ENCODE results near the gene GRIK2. TPM values are rescaled to one million over a fixed set of nuclear protein-coding genes. Genes with fewer than 3 reads are reported as not detected.

The GRIK2 gene
- total RNA-seq, 1 experiment from 2014 or later: 0.61 TPM

- Histone ChIP-seq H3F3A (ENCODE audit: insufficient read depth, low read depth) (no peaks in the 10 kb centered on the region), H2AFZ (no peak overlapping the region), H3K4me1 (replicated peaks; ENCODE audit: insufficient read depth) (no peaks in the 10 kb centered on the region), H3K27me3 (ENCODE audit: insufficient read depth, low read depth) (no peaks in the 10 kb centered on the region), H3K79me2 (ENCODE audit: low read depth) (no peaks in the 10 kb centered on the region), H3K27ac (no peak overlapping the region), H3K9me2 (ENCODE audit: insufficient read depth) (no peaks in the 10 kb centered on the region), H3K36me3 (ENCODE audit: low read depth) (no peaks in the 10 kb centered on the region), H3K9me3 (ENCODE audit: insufficient read depth, low read depth) (no peaks in the 10 kb centered on the region), H3K4me2 (no peak overlapping the region), H3K4me3 (no peak overlapping the region), H4K20me1 (ENCODE audit: insufficient read depth) (no peaks in the 10 kb centered on the region)
- no peak for DNase-seq
- CTCF ChIA-PET: no interaction called here
- POLR2A ChIA-PET (ENCODE audit: unreplicated experiment): no interaction called here
- intact Hi-C loops (cut with micrococcal nuclease; ENCODE audit: unreplicated experiment): no loop called here
- no TSS peak for BruUV-seq (replicated peaks)
- TF ChIP-seq EZH2 (IDR thresholded peaks at IDR 0.05; ENCODE audit: low read depth): no peak
- no peak for TF ChIP-seq CTCF (conservative IDR thresholded peaks at IDR 0.05)
Observed at GRCh38 chr6:101655109-101655508, 261.6 kb downstream of the GRIK2 start.

GRCh38 chr6:101662111-101662897 lies 268.8 kb downstream of the GRIK2 start:
- POLR2A ChIA-PET (ENCODE audit: unreplicated experiment): no interaction called here
- Histone ChIP-seq H3K79me2 (ENCODE audit: low read depth) (no peaks in the 10 kb centered on the region), H3K4me1 (replicated peaks; ENCODE audit: insufficient read depth) (peaks cover 12% of the 10 kb centered on the region), H3K9me3 (ENCODE audit: insufficient read depth, low read depth) (no peaks in the 10 kb centered on the region), H3K36me3 (ENCODE audit: low read depth) (no peaks in the 10 kb centered on the region), H3K27me3 (ENCODE audit: insufficient read depth, low read depth) (no peaks in the 10 kb centered on the region), H4K20me1 (ENCODE audit: insufficient read depth) (no peaks in the 10 kb centered on the region), H3K4me2 (no peak overlapping the region), H3K9me2 (ENCODE audit: insufficient read depth) (no peaks in the 10 kb centered on the region), H3F3A (ENCODE audit: insufficient read depth, low read depth) (no peaks in the 10 kb centered on the region), H3K27ac (no peak overlapping the region), H2AFZ (no peak overlapping the region), H3K4me3 (no peak overlapping the region)
- intact Hi-C loops (cut with micrococcal nuclease; ENCODE audit: unreplicated experiment): no loop called here
- TF ChIP-seq EZH2 (IDR thresholded peaks at IDR 0.05; ENCODE audit: low read depth) (no peak), CTCF (conservative IDR thresholded peaks at IDR 0.05) (no peak)
- no TSS peak for BruUV-seq (replicated peaks)
- CTCF ChIA-PET: no interaction called here
- no peak for DNase-seq

GRCh38 chr6:101663100-101663499 lies 269.6 kb downstream of the GRIK2 start:
- DNase-seq: no peak
- Histone ChIP-seq H3K9me3 (ENCODE audit: insufficient read depth, low read depth) (no peaks in the 10 kb centered on the region), H4K20me1 (ENCODE audit: insufficient read depth) (no peaks in the 10 kb centered on the region), H3K27ac (no peak overlapping the region), H3F3A (ENCODE audit: insufficient read depth, low read depth) (no peaks in the 10 kb centered on the region), H3K4me1 (replicated peaks; ENCODE audit: insufficient read depth) (peaks cover 12% of the 10 kb centered on the region), H3K36me3 (ENCODE audit: low read depth) (no peaks in the 10 kb centered on the region), H2AFZ (no peak overlapping the region), H3K4me2 (no peak overlapping the region), H3K4me3 (no peak overlapping the region), H3K79me2 (ENCODE audit: low read depth) (no peaks in the 10 kb centered on the region), H3K27me3 (ENCODE audit: insufficient read depth, low read depth) (no peaks in the 10 kb centered on the region), H3K9me2 (ENCODE audit: insufficient read depth) (no peaks in the 10 kb centered on the region)
- intact Hi-C loops (cut with micrococcal nuclease; ENCODE audit: unreplicated experiment): no loop called here
- no peak for TF ChIP-seq EZH2 (IDR thresholded peaks at IDR 0.05; ENCODE audit: low read depth)
- TF ChIP-seq CTCF (conservative IDR thresholded peaks at IDR 0.05): no peak
- CTCF ChIA-PET: no interaction called here
- POLR2A ChIA-PET (ENCODE audit: unreplicated experiment): no interaction called here
- no TSS peak for BruUV-seq (replicated peaks)

Measured in PC-9 (cell line).